Measurements from ENCODE around the gene RFC2.

- TF ChIP-seq TAF1 (IDR thresholded peaks at IDR 0.05; ENCODE audit: borderline replicate concordance, low read depth, low read length) (no peak), POLR2AphosphoS5 (IDR thresholded peaks at IDR 0.05; ENCODE audit: low read depth, low read length) (no peak), JUND (IDR thresholded peaks at IDR 0.05) (no peak), CTCF (IDR thresholded peaks at IDR 0.05) (no peak), EP300 (IDR thresholded peaks at IDR 0.05; ENCODE audit: borderline replicate concordance in 1 of 2, low read depth in 1 of 2, low read length in 1 of 2) (no peak), REST (IDR thresholded peaks at IDR 0.05; ENCODE audit: low read depth, low read length) (no peak), SIN3A (IDR thresholded peaks at IDR 0.05; ENCODE audit: borderline replicate concordance, low read depth, low read length) (no peak), CHD2 (IDR thresholded peaks at IDR 0.05; ENCODE audit: low read length, partially characterized antibody) (no peak), EZH2phosphoT487 (IDR thresholded peaks at IDR 0.05; ENCODE audit: borderline replicate concordance, low read depth) (no peak), RCOR1 (IDR thresholded peaks at IDR 0.05; ENCODE audit: low read length) (no peak), USF2 (IDR thresholded peaks at IDR 0.05; ENCODE audit: borderline replicate concordance, low read depth, low read length) (no peak)
Observed at GRCh38 chr7:74217455-74218342, 36.5 kb downstream of the RFC2 start.
